Keratinocyte (primary cell): ENCODE measurements around the gene KAT7. TPM values are rescaled to one million over a fixed set of nuclear protein-coding genes. Genes with fewer than 3 reads are reported as not detected.

Source experiments
- DNase-seq: peaks from one replicate; pipeline ENCODE4 v3.0.0-alpha.2; 2011; ENCODE audit warnings: low read depth, missing footprints, low spot score
- FAIRE-seq: peaks from 2 replicates; lab custom pipeline; 2011; peaks lifted over from hg19 to GRCh38; lab: Jason Lieb, UNC
- H2AFZ ChIP-seq: 2 replicates; pipeline ENCODE4 v1.6.0; 2012; ENCODE audit warnings: low read length, control low read depth, inconsistent platforms; ENCODE audit not compliant: control insufficient read depth
- H3K27ac ChIP-seq: 2 replicates; pipeline ENCODE4 v1.5.1; 2011; ENCODE audit warnings: low read length; ENCODE audit not compliant: control insufficient read depth, insufficient read depth
- H3K27me3 ChIP-seq: 3 replicates; pipeline ENCODE4 v1.6.0; 2011; ENCODE audit warnings: low read length; ENCODE audit not compliant: control insufficient read depth, insufficient read depth; ENCODE audit errors: extremely low read depth
- H3K36me3 ChIP-seq, 2 experiments: 2 replicates in 1 of 2; 3 replicates in 1 of 2; pipeline ENCODE4 v1.5.1; 2011; ENCODE audit warnings: low read length in 2 of 2, mild to moderate bottlenecking in 1 of 2; ENCODE audit not compliant: control insufficient read depth in 2 of 2, insufficient read depth in 2 of 2; ENCODE audit errors: extremely low read depth in 1 of 2
- H3K4me1 ChIP-seq: 3 replicates; pipeline ENCODE4 v1.5.1; 2011; ENCODE audit warnings: low read length; ENCODE audit not compliant: control insufficient read depth, insufficient read depth; ENCODE audit errors: extremely low read depth
- H3K4me2 ChIP-seq: 3 replicates; pipeline ENCODE4 v1.6.0; 2011; ENCODE audit warnings: low read depth, low read length; ENCODE audit not compliant: control insufficient read depth, insufficient read depth; ENCODE audit errors: extremely low read depth
- H3K4me3 ChIP-seq, 3 experiments: fragments of 200-600 bp in 1 of 3; sonication (generic) in 1 of 3; 2 replicates in 2 of 3; 3 replicates in 1 of 3; pipeline ENCODE4 v1.5.1; 2011 to 2016; ENCODE audit warnings: low read length in 3 of 3, mild to moderate bottlenecking in 3 of 3, control low read depth in 2 of 3, inconsistent platforms in 1 of 3, low read depth in 1 of 3, mixed read lengths in 1 of 3, mixed run types in 1 of 3, moderate library complexity in 1 of 3; ENCODE audit not compliant: control insufficient read depth in 2 of 3, insufficient read depth in 2 of 3; ENCODE audit errors: extremely low read depth in 1 of 3
- H3K79me2 ChIP-seq: 2 replicates; pipeline ENCODE4 v1.6.0; 2012; ENCODE audit warnings: low read length; ENCODE audit not compliant: control insufficient read depth, insufficient read depth
- H3K9ac ChIP-seq: 3 replicates; pipeline ENCODE4 v1.6.0; 2011; ENCODE audit warnings: low read length; ENCODE audit not compliant: control insufficient read depth, insufficient read depth; ENCODE audit errors: extremely low read depth
- H3K9me1 ChIP-seq: 3 replicates; pipeline ENCODE4 v1.6.0; 2011; ENCODE audit warnings: low read length; ENCODE audit not compliant: control insufficient read depth, insufficient read depth; ENCODE audit errors: extremely low read depth
- H3K9me3 ChIP-seq: 2 replicates; pipeline ENCODE4 v1.5.1; 2012; ENCODE audit warnings: low read depth, low read length; ENCODE audit not compliant: control insufficient read depth
- H4K20me1 ChIP-seq: 3 replicates; pipeline ENCODE4 v1.6.0; 2011; ENCODE audit warnings: low read length; ENCODE audit not compliant: control insufficient read depth, insufficient read depth; ENCODE audit errors: extremely low read depth
- EZH2 ChIP-seq: IDR thresholded peaks from one replicate; pipeline ENCODE4 v1.6.1; 2012; ENCODE audit warnings: inconsistent platforms, mild to moderate bottlenecking, low read length, moderate library complexity
- dilution Hi-C: fragments of 300-500 bp; cut with MboI; formaldehyde crosslinking; loops from one replicate; pipeline ENCODE4 v1.7.0; 2020; ENCODE audit warnings: low sequenced_read_pairs; ENCODE audit not compliant: extremely low pct_ligation_motif_present
- polyA plus RNA-seq, 5 experiments: library from polyadenylated mRNA; depleted of rRNA in 3 of 5; stranded (reverse) in 3 of 5; stranded (forward) in 1 of 5; unstranded in 1 of 5; fragments of >200 nt; gene quantifications; 1 replicate in 1 of 5; 2 replicates in 3 of 5; 3 replicates in 1 of 5; pipeline versions ENCODE4 v1.2.1 to v1.2.3, GENCODE V29; 2011 to 2012; ENCODE audit warnings: missing spikeins in 2 of 5, low read depth in 1 of 5, low replicate concordance in 1 of 5
- TF ChIP-seq, protein P1 (sequence below), 3 experiments: IDR thresholded peaks in 1 of 3; conservative IDR thresholded peaks in 1 of 3; optimal IDR thresholded peaks in 1 of 3; 2 replicates in 2 of 3; 3 replicates in 1 of 3; pipeline versions ENCODE3 to v1.5.1; 2011; ENCODE audit warnings: low read length in 3 of 3, mild to moderate bottlenecking in 3 of 3, moderate library complexity in 2 of 3, control low read depth in 1 of 3, inconsistent platforms in 1 of 3; ENCODE audit not compliant: insufficient read depth in 2 of 3; ENCODE audit errors: extremely low read depth in 1 of 3

Gene KAT7
- polyA plus RNA-seq, 1 donor (not counting 4 experiments of a cell fraction or from before 2014, with no cell fraction given) = 19.7 TPM

DNA sequence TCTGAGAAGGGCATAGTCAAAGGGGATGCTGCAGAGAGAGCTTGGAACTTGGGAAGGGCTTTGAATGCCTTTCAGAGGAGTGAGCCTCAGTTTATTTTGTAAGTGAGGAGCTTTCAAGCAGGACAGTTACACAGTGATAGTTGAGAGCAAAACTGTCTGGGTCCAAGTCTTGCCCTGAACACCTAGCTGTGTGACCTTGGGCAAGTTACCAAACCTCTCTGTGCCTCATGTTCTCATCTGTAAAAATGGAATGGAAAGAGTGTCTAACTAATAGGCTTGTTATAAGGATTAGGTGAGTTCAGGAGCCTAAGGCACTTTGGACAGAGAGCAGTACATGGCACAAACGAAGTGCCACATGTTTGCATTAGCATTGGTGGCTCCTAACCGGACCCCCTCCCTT, 86.4 kb downstream of the KAT7 start:
- no peak overlapping the region for H3K27ac ChIP-seq
- no peaks in the 10 kb centered on the region for H4K20me1 ChIP-seq
- H3K27me3 ChIP-seq = peaks cover 18% of the 10 kb centered on the region
- no peak overlapping the region for H2AFZ ChIP-seq
- H3K9me1 ChIP-seq = peaks cover 4% of the 10 kb centered on the region
- peaks cover 8% of the 10 kb centered on the region for H3K4me1 ChIP-seq
- H3K79me2 ChIP-seq = no peaks in the 10 kb centered on the region
- no peak overlapping the region for H3K4me3 ChIP-seq
- dilution Hi-C loops = no loop called here
- no peak for FAIRE-seq
- no peak for DNase-seq
- H3K4me2 ChIP-seq = no peak overlapping the region
- no peak overlapping the region for H3K9ac ChIP-seq
- TF ChIP-seq, protein P1, sequence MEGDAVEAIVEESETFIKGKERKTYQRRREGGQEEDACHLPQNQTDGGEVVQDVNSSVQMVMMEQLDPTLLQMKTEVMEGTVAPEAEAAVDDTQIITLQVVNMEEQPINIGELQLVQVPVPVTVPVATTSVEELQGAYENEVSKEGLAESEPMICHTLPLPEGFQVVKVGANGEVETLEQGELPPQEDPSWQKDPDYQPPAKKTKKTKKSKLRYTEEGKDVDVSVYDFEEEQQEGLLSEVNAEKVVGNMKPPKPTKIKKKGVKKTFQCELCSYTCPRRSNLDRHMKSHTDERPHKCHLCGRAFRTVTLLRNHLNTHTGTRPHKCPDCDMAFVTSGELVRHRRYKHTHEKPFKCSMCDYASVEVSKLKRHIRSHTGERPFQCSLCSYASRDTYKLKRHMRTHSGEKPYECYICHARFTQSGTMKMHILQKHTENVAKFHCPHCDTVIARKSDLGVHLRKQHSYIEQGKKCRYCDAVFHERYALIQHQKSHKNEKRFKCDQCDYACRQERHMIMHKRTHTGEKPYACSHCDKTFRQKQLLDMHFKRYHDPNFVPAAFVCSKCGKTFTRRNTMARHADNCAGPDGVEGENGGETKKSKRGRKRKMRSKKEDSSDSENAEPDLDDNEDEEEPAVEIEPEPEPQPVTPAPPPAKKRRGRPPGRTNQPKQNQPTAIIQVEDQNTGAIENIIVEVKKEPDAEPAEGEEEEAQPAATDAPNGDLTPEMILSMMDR (optimal IDR thresholded peaks at IDR 0.05 in 1 of 3, IDR thresholded peaks at IDR 0.05 in 1 of 3, conservative IDR thresholded peaks at IDR 0.05 in 1 of 3; ENCODE audit: extremely low read depth in 1 of 3, insufficient read depth in 2 of 3, low read length in 3 of 3) = no peak
- H3K36me3 ChIP-seq = no peaks in the 10 kb centered on the region
- H3K9me3 ChIP-seq = no peaks in the 10 kb centered on the region

DNA sequence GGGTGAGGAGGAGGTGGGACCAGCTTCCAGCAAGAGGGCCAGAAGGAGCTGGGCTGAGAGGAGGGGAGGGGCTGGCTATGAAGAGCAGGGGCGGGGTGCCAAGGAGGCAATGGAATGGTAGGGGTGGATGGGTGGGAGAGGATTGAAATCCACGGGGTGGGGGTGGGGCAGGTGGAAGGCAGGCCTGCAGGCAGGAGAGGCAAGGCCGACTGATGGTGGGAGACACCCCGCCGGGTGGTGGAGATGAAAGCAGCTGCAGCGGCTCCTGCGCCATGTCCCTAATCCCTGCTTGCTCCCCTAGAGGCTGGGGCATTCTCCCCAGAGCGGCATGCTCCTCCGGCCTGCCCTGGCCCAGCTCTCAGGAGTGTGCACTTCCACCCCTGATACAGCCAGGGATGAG, 87.2 kb downstream of the KAT7 start:
- H3K9me1 ChIP-seq = peaks cover 4% of the 10 kb centered on the region
- H3K4me1 ChIP-seq = peaks cover 8% of the 10 kb centered on the region
- no peaks in the 10 kb centered on the region for H4K20me1 ChIP-seq
- H3K36me3 ChIP-seq = no peaks in the 10 kb centered on the region
- no peak overlapping the region for H3K4me2 ChIP-seq
- FAIRE-seq = no peak
- H3K27me3 ChIP-seq = peaks cover 23% of the 10 kb centered on the region
- no peak overlapping the region for H3K9ac ChIP-seq
- no peaks in the 10 kb centered on the region for H3K79me2 ChIP-seq
- no peak overlapping the region for H3K27ac ChIP-seq
- H3K9me3 ChIP-seq = no peaks in the 10 kb centered on the region
- TF ChIP-seq EZH2 = no peak
- TF ChIP-seq, protein P1 (optimal IDR thresholded peaks at IDR 0.05 in 1 of 3, IDR thresholded peaks at IDR 0.05 in 1 of 3, conservative IDR thresholded peaks at IDR 0.05 in 1 of 3; ENCODE audit: extremely low read depth in 1 of 3, insufficient read depth in 2 of 3, low read length in 3 of 3) = no peak
- DNase-seq = no peak
- dilution Hi-C loops = no loop called here
- no peak overlapping the region for H3K4me3 ChIP-seq
- no peak overlapping the region for H2AFZ ChIP-seq
